ENCODE results near the gene MTIF2.
"Not testable (repeated sequence)": the region's sequence is repeated elsewhere in the genome, so short reads cannot be mapped to it uniquely, and the experiment has no call there.

Gene MTIF2

DNA sequence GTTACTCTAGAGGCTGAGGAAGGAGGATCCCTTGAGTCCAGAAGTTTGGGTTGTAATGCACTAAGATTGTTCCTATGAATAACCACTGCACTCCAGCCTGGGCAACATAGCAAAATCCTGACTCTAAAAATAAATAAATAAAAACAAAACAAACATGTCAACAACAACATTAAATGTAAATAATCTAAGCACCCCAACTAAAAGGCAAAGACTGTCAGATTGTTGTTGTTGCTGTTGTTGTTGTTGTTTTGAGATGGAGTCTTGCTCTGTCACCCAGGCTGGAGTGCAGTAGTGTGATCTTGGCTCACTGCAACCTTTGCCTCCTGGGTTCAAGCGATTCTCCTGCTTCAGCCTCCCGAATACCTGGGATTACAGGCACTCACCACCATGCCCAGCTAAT lies 77.1 kb downstream of the MTIF2 start:
- not testable (repeated sequence) for DNase-seq

DNA sequence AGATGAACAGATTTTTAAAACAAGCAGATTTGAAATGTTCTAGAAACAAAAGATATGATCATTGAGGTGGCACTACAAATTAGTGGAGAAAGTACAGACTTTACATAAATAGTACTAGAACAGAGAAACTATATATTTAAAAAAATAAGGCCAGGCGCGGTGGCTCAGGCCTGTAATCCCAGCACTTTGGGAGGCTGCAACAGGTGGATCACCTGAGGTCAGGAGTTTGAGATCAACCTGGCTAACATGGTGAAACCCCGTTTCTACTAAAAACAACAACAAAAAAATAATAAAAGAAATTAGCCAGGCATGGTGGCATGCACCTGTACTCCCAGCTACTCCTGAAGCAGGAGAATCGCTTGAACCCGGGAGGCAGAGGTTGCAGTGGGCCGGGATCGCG lies 82.2 kb downstream of the MTIF2 start:
- not testable (repeated sequence) for DNase-seq

Data from SHP77 (cell line).